Measurements from ENCODE around the gene SEL1L2. TPM values are rescaled to one million over a fixed set of nuclear protein-coding genes. Genes with fewer than 3 reads are reported as not detected.

SEL1L2 gene
- total RNA-seq, 1 donor from 2014 or later: not detected

GRCh38 chr20:13941031-13941430 is 49.4 kb downstream of the SEL1L2 start:
- TF ChIP-seq CTCF (conservative IDR thresholded peaks at IDR 0.05): no peak
- peaks cover 18% of the 10 kb centered on the region for H3K27me3 Mint-ChIP-seq
- no peak overlapping the region for H3K4me3 Mint-ChIP-seq
- H3K9me3 Mint-ChIP-seq: no peaks in the 10 kb centered on the region
- H3K27ac Mint-ChIP-seq: no peak overlapping the region
- no peaks in the 10 kb centered on the region for H3K36me3 Mint-ChIP-seq
- H3K4me1 Mint-ChIP-seq (ENCODE audit: unreplicated experiment): no peaks in the 10 kb centered on the region
- no peak for DNase-seq (ENCODE audit: extremely low spot score, unreplicated experiment)

GRCh38 chr20:13936781-13937576 is 53.4 kb downstream of the SEL1L2 start:
- H3K27ac Mint-ChIP-seq: no peak overlapping the region
- peaks cover 16% of the 10 kb centered on the region for H3K27me3 Mint-ChIP-seq
- H3K9me3 Mint-ChIP-seq: no peaks in the 10 kb centered on the region
- no peak for TF ChIP-seq CTCF (conservative IDR thresholded peaks at IDR 0.05)
- H3K36me3 Mint-ChIP-seq: no peaks in the 10 kb centered on the region
- no peak overlapping the region for H3K4me3 Mint-ChIP-seq
- H3K4me1 Mint-ChIP-seq (ENCODE audit: unreplicated experiment): no peaks in the 10 kb centered on the region
- no peak for DNase-seq (ENCODE audit: extremely low spot score, unreplicated experiment)

GRCh38 chr20:13934992-13935894 is 55.2 kb downstream of the SEL1L2 start:
- Mint-ChIP-seq H3K36me3 (no peaks in the 10 kb centered on the region), H3K27ac (no peak overlapping the region), H3K9me3 (no peaks in the 10 kb centered on the region), H3K4me3 (no peak overlapping the region), H3K4me1 (ENCODE audit: unreplicated experiment) (no peaks in the 10 kb centered on the region), H3K27me3 (peaks cover 6% of the 10 kb centered on the region)
- no peak for TF ChIP-seq CTCF (conservative IDR thresholded peaks at IDR 0.05)
- DNase-seq (ENCODE audit: extremely low spot score, unreplicated experiment): no peak

GRCh38 chr20:13930281-13930680 is 60.1 kb downstream of the SEL1L2 start:
- Mint-ChIP-seq H3K9me3 (no peaks in the 10 kb centered on the region), H3K4me1 (ENCODE audit: unreplicated experiment) (no peaks in the 10 kb centered on the region), H3K36me3 (no peaks in the 10 kb centered on the region), H3K4me3 (no peak overlapping the region), H3K27ac (no peak overlapping the region), H3K27me3 (no peaks in the 10 kb centered on the region)
- TF ChIP-seq CTCF (conservative IDR thresholded peaks at IDR 0.05): no peak
- no peak for DNase-seq (ENCODE audit: extremely low spot score, unreplicated experiment)

- no peak for TF ChIP-seq CTCF (conservative IDR thresholded peaks at IDR 0.05)
- H3K27me3 Mint-ChIP-seq: no peaks in the 10 kb centered on the region
- H3K9me3 Mint-ChIP-seq: no peaks in the 10 kb centered on the region
- H3K27ac Mint-ChIP-seq: no peak overlapping the region
- H3K4me3 Mint-ChIP-seq: no peak overlapping the region
- no peaks in the 10 kb centered on the region for H3K36me3 Mint-ChIP-seq
- no peak for DNase-seq (ENCODE audit: extremely low spot score, unreplicated experiment)
- H3K4me1 Mint-ChIP-seq (ENCODE audit: unreplicated experiment): no peaks in the 10 kb centered on the region
Observed at GRCh38 chr20:13929836-13930235, 60.6 kb downstream of the SEL1L2 start.
